AML-193 (cell line): Measurements from ENCODE around the gene CUL1.

Experiments used
- DNase-seq, 2 experiments: peaks; one replicate each; lab custom pipeline; 2025; lab: John Stamatoyannopoulos, UW

CUL1 gene

DNA sequence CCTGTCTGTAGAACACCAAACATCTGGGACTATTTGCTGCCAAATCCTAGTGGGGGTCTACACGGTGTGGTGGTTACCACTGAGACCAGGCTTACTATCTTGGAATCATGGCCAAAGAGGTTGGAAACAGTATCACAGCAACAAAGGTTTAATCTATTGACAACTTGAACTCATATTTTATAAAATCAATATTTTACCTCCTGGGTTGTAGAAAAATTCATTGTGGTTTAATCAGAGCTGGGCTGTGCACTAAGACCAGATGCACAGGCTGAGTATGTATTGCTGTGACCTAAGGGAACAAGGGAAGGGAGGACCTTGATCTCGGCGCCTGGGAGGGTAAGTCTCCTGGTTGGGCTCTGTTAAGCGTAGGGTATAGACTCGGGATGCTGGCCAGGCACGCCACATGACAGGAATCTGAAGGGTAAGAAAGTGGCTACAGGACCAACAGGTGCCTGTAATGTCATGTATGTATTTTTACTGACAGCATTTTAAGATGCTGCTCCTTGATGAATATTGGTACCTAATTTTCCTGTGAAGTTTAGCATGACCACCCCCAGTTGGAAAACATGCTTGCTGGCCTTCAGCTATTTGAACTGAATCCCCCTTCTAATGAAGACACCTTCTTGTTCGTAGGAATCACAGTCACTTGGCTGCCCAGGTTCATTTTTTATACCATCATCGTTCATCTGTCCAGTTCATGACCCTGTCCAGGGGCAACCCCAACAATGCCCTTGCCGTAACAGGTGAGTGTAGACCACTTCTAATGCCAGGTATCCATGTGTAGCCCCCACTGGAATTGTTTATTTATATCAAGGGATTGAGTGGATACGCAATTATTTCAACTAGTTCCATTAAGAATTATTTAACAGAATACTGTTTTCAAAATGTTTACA is 105.9 kb downstream of the CUL1 start:
- DNase-seq, result no peak

DNA sequence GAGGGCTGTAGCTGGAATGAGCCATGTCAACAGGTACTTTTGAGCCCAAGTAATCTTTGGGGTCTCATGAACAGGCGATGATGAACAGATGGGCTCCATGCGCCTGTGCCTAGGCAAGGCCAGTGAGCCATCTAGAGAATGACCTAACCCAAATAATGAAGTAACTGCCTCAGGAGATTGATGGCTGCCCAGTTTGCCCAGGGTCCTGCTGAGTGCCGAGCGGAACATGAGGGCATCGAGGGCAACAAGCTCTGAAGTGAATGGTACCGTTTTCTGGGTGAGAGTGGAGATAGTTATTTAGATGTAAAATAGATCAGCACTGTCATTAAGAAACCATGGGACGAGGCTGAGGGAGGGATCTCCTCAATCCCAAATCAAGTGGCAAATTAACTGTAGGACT is 107.5 kb downstream of the CUL1 start:
- no peak for DNase-seq

DNA sequence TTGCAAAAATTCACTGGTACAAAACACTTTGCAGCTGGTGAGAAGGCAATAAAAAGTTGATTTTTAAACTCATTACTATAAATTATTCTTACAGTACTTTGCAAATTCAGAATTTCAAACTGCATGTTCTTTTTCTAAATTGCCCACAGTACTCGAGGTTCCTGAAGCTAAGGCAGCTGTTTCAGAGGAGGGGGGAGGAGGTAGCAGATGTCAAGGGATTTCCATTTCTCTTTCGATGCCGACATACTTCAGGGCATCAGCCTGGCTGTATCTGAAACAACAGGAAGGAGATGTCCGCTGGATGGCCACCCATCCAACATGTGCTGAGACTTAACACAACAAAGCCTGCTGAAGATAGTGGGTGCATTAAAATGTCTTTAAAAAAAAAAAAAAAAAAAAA is 108.7 kb downstream of the CUL1 start:
- no peak for DNase-seq

DNA sequence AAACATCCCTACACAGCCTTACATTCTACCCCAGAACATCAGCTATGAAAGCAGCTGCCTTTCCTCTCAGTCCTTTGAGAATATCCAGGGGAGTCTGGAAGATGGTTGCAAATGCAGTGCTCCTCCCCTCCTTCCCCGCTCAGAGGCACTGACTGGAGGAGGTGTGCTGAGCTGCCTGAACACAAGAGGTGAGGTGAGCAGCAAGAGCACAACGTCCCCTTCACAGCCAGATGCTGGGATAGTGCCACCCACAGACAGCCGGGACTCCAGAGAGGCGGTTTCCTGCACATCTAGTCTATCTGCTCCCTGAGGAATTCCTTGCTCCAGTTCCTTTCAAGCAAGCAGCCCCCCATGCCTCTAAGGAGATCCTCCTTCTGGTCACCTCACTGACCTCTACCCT is 111.2 kb downstream of the CUL1 start:
- no peak for DNase-seq

DNA sequence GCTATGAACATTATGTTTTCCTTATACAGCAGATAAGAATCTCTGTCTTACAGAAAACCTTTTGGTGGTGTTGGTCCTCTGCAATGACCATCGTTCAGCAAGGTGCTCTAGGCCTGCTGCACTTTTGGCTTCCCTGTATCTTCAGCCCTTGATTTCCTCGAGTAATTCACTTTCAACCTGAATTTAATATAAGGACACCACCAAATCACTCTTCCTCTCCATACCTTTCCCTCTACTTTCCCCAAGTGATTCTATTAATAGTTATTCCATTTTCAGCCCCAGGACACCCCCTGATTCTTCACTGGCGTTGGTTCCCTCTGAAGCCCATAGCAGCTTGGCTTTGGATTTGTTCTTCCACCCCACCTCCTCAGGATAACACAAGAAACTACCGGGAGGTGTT is 113.2 kb downstream of the CUL1 start:
- no peak for DNase-seq

DNA sequence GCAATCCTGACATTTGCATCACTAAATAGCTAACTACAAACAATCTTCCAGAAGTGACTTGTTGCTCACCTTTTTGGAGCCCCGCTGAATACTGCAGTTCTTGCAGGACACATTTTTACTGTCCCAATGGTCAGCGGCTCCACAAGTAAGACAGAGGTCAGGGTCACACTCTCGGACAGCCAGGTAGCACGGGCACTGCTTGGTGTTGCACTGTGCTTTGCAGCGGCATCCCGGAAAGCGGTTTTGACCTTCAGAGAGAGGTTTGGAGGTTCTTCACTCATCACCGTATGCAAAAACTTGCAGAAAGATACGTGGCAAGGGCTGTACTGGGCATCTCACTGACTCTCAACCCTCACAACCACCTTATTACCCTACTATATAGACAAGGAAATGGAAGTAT is 115.2 kb downstream of the CUL1 start:
- no peak for DNase-seq

DNA sequence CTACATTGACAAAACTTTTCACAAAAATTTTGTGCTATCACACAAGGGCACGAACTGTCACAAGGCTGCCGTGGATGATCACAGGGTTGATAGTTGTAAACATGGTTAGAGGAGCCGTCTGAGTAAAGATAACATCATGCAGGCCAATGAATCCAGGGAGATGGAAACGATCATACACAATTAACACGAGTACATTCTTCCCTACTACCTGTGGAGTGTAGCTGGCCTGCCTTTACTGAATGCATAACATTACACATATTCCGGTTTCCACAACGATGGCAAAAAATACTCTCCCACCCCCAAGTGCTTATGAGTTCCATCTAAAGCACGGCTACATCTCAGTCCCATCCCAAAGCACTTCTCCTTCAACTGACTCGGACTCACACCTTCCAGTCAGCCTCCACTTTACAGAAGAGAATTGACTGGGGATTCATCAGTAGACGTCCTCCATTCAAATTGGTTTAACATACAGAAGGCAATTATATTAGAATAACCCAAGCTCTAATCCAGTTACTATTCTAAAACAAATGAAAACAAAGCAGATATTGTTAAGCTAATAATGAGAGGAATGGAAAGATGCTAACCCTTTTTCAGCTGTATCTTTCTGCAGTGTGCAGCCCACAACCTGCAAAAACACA is 116.3 kb downstream of the CUL1 start:
- no peak for DNase-seq

DNA sequence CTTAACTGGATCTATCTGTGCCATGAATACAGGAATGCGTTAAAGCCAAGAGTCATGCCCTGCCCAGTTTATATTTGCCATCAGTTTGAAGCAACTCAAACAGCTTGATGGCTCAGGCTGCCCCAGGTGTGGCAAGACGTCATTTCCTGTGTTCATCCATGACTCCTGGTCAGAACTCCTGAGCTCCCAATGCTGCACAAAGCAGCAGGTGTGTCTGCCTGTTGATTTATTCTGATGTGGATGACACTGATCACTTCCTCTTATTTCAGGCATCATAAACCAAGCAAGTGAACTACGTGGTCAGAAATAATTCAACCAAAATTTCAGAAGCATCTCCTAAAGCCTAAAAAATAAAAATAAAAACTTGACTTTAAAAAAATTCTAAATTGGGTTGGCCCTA is 116.9 kb downstream of the CUL1 start:
- no peak for DNase-seq

DNA sequence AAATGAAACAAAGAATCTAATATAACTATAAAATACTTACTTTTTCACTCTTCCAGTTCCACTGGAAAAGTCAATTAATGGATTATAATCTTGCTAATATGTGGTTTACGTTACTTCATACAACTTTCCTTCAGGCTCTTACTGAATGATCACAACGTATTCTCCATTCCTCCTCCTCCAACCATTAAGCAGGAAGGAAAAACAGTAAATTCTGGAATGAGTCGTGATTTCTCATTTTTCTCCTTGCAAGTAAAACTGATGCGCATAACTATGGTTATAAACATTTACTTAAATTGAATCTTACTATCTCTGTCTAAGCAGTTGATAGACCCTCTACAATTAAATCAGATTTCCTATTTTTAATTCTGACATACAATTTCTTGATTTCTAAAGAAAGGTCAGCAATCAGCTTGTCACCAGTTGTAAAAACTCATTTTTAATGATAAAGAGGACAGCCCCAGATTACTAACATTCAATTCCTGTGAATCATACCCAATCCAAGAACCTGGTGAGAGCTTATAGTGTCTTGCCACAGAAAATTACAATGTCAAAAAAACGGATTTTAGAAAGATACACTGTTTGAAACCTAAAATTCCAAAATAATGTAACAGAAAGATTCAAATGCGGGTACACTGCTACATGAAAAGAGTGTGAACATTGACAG is 121.1 kb downstream of the CUL1 start:
- DNase-seq, result no peak

DNA sequence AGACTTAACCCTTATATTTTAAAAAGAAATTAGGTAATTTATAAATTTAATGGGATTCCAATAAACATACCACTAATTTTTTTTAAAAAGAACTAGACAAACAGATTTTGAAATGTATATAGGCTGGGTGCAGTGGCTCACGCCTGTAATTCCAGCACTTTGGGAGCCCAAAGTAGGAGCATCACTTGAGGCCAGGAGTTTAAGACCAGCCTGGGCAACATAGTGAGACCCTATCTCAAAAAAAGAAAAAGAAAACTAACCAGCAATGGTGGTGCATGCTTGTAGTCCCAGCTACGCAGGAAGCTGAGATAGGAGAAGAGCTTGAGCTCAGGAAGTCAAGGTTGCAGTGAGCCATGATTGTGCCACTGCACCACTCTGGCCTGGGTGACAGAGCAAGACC is 122.7 kb downstream of the CUL1 start:
- DNase-seq, result no peak

DNA sequence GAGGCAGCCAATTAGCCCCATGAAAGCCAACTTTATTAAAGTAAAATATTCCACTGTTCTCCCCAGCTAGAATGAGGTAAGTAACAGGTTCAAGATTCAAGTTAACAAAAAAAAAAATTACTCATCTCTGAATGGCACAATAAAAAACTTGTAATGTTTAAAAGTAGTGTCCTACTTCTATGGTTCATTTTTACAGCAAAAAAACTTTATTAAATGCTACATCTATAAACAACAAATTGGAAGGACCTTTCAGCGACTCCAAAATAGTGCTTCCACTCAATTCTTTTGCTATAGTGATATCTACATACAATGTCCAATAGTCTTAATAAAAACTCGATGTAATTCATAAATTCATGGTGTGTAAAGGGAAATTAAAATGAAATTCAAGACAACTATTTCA is 126.2 kb downstream of the CUL1 start:
- no peak for DNase-seq

DNA sequence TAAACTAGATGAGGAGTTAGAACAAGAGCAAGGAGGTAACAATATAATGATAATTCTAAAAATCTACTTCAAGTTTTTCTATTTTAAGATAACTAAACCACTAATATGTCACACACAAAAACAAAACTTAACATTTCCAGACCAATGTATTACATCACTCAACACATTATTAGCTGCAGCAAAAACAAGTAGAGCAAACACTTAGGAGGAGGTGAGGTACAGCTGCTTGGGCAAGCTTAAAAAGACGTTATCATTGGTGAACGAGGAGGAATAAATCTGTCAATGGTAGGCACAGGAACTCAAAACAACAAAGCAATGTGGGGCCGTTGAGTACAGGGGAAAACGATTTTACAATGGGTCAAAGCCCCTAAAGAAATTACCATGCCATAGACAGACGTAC is 126.6 kb downstream of the CUL1 start:
- no peak for DNase-seq

DNA sequence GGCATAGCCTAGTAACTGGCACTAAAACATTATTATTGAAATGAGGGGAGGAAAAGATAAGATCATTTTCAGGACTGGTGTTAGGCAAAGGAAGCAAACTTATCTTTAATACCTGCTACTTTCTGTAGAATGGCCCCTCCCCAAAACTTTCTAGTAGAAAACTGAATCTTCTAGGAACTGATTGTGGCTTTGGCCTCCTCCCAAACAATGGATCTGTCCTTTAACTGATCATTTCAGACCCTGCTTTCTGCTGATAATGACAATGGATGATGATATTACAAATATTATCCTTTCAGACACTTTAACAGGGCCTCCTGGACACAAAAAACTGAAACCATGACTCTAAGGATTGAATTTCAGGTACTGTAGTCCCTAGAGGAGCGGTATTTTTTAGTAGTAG is 130.3 kb downstream of the CUL1 start:
- no peak for DNase-seq

DNA sequence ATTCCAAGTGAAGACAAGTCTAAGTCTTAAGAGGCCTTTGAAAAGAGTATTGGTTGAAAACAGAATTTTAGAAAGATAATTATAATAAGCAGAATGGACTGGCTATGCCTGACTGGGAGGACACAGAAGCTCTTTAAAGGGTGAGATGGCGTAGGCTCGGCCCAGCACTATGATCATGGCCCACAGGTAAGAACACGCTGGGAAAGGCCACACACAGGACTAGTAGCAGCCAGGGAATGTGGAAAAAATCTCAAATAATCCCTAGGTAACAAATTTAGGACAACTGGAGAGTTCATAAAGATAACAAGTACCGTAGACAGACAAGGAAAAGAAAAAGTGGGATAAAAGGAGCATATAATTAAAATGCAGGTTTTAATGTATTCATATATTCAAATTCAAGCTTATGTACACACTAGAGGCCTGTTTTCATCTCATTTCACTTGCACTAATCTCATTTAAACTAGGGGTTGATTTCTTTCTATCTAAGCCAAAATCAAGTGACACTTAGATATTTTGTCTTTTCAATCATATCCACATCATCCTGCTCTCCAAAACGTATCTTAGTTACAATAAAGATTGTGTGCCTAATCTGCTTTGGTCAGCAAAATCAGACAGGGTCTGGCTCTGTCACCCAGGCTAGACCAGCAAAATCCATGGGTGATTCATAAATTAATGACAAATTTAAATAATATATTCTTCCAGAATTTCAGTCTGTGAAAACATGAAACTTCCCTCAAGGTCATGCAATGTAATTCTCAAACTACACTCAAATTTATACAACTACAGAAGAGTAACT is 132.4 kb downstream of the CUL1 start:
- no peak for DNase-seq

DNA sequence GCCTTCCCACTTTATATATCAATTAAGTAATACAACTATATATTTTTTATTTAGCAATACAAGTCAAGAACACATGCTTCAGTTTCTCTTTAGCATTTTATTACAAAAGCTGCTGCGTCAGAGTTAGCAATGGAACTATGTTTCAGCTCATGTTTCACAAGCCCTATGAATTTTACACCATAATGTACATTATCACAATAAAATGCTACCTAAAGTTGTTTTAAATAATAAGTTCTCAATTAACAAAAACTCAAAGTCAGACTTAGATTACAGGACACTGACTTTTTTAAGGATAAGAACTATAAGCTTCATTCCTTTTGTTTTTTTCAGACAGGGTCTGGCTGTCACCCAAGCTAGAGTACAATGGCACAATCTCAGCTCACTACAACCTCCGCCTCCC is 133.1 kb downstream of the CUL1 start:
- no peak for DNase-seq

DNA sequence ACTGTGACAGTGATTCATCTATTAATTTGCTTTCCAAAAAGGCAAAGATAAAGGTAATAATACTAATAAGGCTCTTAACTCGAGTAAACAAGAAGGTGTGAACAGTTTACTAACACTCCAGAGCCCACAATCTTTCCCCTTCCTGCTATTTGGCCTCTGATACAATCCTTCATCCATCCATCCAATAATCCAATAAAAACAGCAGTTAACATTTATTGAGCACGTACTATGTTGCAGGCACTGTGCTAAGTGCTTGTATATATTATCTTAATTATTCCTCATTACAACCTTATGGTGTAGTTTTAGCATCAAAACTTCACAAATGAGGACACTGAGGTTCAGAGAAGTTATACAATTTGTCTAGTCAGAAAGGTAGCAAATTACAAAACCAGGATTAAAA is 135.9 kb downstream of the CUL1 start:
- DNase-seq, result no peak

DNA sequence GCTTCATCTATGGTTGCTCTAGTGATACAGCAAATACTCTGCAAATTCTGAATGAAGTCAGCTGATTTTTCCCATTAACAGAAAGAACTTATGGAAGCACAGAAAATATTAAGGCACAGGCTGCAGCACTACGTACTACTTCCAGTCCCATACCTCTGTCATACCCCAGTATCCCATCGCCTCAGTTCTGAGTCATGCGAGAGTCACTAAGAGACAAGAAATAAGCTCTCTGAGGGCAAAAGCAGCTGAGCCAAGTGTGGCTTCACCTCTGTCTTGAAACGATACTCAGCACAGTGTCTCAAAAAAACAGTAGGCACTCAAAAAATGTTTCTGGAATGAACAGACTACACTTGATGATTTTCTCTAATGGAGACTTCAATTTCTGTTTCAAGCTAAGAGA is 137.2 kb downstream of the CUL1 start:
- no peak for DNase-seq

DNA sequence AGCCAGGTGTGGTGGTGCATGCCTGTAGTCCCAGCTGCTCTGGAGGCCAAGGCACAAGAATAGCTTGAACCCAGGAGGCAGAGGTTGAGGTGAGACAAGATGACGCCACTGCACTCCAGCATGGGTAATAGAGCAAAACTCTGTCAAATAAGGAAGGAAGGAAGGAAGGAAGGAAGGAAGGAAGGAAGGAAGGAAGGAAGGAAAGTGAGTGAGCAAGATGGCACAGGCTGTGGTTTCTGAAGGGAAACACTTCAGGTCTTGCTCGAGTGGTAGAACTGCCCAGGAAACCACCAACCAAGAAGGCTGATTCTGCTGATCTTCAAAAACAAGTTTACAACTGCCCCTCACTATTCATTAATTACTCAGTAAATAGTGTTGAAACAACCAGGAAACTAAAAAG is 140.2 kb downstream of the CUL1 start:
- DNase-seq, result no peak

DNA sequence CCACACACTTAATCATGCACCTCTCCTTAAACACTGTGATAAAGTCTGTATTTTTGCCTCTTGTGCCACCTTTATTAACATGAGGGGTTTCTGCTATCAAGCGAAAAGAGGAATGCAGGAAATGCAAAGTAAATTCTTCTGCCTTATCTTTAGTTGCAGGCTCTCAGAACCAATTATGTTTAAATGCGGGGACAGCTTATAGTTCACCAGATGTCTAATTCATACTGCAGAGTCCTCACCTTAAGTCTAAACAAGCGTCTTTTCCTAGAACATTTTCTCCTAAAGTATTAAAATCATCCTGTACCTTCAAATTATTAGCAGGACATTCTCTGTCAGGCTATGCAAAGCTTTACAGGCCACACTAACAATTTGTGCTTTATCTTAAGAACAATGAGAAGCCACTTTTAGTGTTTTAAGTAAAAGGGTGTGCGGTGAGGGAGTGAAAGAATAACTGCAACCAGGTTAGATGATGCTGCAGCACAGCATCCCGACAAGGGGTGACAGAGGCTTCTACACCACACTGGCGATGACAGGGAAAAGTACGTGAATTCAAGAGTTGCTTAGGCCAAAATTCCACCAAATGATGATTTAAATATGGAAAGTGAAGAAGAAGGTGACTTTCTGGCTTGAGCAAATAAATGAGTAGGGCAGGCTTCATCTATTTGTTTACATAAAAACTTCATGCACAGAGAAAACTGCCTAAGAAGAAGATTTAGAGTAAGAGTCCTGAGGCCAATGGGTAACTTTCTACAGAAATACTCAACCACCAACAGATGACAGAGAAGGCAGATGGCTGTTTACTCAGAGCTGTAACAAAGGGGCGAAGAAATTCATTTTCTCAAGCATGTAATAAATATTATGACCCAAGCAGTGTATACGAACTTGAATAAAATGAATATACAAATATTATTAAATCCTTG is 149.4 kb downstream of the CUL1 start:
- no peak for DNase-seq

DNA sequence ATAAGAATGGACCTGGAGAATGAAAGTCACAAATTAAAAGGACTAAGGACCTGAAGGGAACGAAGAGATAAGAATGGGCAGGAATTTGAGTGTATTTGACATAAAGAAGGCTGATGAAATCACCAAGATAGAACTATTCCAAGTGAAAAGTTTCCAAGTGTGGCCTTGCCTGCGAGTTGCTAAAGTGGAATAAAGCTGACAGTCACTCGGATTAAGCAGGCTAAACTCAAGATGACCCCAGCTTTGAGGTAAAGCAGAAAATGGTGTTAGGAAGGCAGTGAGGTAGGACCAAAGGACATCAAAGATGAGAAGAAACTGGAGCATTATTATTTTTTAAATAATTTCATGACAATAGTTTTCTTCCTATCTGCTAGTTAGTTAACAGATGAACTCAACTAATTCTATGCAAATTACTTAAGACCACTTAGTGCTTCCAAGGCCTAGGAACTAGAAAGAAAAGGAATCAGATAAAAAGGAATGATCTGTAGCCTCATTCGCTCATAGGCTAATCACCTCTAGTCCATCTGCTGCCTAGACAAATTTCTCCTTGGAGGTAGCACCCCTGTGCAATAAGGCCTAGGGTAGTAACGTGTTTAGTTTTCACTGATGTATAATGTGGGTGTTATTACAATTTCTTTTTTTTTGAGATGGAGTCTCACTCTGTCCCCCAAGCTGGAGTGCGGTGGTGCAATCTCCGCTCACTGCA is 150.8 kb downstream of the CUL1 start:
- no peak for DNase-seq

DNA sequence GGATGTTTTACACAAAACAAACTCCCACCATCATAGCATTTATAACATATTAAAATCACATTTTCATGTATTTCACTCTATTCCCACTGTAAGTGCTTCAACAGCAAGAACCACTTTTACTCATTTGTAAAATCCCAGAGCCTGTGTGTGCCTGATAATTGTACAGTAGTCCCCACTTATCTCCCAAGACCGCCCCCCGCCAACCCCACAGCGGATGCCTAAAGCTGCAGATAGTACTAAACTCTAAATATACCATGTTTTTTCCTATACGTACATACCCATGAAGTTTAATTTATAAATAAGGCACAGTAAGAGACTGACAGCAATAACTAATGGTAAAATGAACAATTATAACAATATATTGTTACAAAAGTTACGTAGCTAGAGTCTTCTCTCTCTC is 151.9 kb downstream of the CUL1 start:
- DNase-seq, result no peak
